ENCODE results near the gene NRGN.

DNA sequence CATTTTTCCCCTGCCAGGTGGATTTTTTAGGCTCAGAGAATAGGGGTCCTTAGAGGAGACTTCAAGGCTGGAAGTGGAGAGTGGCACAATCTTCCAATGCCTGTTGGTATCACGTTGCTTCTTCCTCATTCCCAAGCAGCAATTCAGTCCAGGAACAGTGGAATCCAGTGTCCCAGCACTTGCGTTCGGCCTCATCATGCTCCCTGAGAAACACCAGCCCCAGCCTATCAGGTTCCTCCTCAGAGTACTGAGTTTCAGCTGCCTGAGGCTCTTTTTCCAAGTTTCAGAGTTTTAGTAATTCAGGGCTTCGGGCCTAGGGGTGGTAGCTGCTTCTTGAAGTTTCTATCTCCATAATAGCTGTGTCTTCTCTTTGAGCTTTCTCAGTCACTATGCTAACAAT is 31.9 kb upstream of the NRGN start:
- TF ChIP-seq, protein P1, sequence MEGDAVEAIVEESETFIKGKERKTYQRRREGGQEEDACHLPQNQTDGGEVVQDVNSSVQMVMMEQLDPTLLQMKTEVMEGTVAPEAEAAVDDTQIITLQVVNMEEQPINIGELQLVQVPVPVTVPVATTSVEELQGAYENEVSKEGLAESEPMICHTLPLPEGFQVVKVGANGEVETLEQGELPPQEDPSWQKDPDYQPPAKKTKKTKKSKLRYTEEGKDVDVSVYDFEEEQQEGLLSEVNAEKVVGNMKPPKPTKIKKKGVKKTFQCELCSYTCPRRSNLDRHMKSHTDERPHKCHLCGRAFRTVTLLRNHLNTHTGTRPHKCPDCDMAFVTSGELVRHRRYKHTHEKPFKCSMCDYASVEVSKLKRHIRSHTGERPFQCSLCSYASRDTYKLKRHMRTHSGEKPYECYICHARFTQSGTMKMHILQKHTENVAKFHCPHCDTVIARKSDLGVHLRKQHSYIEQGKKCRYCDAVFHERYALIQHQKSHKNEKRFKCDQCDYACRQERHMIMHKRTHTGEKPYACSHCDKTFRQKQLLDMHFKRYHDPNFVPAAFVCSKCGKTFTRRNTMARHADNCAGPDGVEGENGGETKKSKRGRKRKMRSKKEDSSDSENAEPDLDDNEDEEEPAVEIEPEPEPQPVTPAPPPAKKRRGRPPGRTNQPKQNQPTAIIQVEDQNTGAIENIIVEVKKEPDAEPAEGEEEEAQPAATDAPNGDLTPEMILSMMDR (IDR thresholded peaks at IDR 0.05) = no peak
- TF ChIP-seq TCF7 (CRISPR knock-in tag; IDR thresholded peaks at IDR 0.05; ENCODE audit: low read depth) (no peak), ZNF121 (CRISPR knock-in tag; IDR thresholded peaks at IDR 0.05) (no peak), FOXP1 (CRISPR knock-in tag; IDR thresholded peaks at IDR 0.05; ENCODE audit: borderline replicate concordance) (no peak), ZBTB21 (CRISPR knock-in tag; IDR thresholded peaks at IDR 0.05; ENCODE audit: borderline replicate concordance) (no peak), CREB1 (CRISPR knock-in tag; IDR thresholded peaks at IDR 0.05) (no peak), CREM (CRISPR knock-in tag; IDR thresholded peaks at IDR 0.05) (no peak), ESRRA (CRISPR knock-in tag; IDR thresholded peaks at IDR 0.05; ENCODE audit: borderline replicate concordance) (no peak), NR3C1 (CRISPR knock-in tag; conservative IDR thresholded peaks at IDR 0.05; ENCODE audit: low read depth) (no peak), CBFB (CRISPR knock-in tag; IDR thresholded peaks at IDR 0.05; ENCODE audit: low read depth) (no peak)
- TF ChIP-seq, protein P2, sequence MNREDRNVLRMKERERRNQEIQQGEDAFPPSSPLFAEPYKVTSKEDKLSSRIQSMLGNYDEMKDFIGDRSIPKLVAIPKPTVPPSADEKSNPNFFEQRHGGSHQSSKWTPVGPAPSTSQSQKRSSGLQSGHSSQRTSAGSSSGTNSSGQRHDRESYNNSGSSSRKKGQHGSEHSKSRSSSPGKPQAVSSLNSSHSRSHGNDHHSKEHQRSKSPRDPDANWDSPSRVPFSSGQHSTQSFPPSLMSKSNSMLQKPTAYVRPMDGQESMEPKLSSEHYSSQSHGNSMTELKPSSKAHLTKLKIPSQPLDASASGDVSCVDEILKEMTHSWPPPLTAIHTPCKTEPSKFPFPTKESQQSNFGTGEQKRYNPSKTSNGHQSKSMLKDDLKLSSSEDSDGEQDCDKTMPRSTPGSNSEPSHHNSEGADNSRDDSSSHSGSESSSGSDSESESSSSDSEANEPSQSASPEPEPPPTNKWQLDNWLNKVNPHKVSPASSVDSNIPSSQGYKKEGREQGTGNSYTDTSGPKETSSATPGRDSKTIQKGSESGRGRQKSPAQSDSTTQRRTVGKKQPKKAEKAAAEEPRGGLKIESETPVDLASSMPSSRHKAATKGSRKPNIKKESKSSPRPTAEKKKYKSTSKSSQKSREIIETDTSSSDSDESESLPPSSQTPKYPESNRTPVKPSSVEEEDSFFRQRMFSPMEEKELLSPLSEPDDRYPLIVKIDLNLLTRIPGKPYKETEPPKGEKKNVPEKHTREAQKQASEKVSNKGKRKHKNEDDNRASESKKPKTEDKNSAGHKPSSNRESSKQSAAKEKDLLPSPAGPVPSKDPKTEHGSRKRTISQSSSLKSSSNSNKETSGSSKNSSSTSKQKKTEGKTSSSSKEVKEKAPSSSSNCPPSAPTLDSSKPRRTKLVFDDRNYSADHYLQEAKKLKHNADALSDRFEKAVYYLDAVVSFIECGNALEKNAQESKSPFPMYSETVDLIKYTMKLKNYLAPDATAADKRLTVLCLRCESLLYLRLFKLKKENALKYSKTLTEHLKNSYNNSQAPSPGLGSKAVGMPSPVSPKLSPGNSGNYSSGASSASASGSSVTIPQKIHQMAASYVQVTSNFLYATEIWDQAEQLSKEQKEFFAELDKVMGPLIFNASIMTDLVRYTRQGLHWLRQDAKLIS (CRISPR knock-in tag; IDR thresholded peaks at IDR 0.05; ENCODE audit: borderline replicate concordance) = no peak
- TF ChIP-seq, protein P3, sequence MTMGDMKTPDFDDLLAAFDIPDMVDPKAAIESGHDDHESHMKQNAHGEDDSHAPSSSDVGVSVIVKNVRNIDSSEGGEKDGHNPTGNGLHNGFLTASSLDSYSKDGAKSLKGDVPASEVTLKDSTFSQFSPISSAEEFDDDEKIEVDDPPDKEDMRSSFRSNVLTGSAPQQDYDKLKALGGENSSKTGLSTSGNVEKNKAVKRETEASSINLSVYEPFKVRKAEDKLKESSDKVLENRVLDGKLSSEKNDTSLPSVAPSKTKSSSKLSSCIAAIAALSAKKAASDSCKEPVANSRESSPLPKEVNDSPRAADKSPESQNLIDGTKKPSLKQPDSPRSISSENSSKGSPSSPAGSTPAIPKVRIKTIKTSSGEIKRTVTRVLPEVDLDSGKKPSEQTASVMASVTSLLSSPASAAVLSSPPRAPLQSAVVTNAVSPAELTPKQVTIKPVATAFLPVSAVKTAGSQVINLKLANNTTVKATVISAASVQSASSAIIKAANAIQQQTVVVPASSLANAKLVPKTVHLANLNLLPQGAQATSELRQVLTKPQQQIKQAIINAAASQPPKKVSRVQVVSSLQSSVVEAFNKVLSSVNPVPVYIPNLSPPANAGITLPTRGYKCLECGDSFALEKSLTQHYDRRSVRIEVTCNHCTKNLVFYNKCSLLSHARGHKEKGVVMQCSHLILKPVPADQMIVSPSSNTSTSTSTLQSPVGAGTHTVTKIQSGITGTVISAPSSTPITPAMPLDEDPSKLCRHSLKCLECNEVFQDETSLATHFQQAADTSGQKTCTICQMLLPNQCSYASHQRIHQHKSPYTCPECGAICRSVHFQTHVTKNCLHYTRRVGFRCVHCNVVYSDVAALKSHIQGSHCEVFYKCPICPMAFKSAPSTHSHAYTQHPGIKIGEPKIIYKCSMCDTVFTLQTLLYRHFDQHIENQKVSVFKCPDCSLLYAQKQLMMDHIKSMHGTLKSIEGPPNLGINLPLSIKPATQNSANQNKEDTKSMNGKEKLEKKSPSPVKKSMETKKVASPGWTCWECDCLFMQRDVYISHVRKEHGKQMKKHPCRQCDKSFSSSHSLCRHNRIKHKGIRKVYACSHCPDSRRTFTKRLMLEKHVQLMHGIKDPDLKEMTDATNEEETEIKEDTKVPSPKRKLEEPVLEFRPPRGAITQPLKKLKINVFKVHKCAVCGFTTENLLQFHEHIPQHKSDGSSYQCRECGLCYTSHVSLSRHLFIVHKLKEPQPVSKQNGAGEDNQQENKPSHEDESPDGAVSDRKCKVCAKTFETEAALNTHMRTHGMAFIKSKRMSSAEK (CRISPR knock-in tag; IDR thresholded peaks at IDR 0.05; ENCODE audit: borderline replicate concordance) = no peak
- TF ChIP-seq, protein P4, sequence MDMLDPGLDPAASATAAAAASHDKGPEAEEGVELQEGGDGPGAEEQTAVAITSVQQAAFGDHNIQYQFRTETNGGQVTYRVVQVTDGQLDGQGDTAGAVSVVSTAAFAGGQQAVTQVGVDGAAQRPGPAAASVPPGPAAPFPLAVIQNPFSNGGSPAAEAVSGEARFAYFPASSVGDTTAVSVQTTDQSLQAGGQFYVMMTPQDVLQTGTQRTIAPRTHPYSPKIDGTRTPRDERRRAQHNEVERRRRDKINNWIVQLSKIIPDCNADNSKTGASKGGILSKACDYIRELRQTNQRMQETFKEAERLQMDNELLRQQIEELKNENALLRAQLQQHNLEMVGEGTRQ (CRISPR knock-in tag; IDR thresholded peaks at IDR 0.05) = no peak
- TF ChIP-seq, protein P5, sequence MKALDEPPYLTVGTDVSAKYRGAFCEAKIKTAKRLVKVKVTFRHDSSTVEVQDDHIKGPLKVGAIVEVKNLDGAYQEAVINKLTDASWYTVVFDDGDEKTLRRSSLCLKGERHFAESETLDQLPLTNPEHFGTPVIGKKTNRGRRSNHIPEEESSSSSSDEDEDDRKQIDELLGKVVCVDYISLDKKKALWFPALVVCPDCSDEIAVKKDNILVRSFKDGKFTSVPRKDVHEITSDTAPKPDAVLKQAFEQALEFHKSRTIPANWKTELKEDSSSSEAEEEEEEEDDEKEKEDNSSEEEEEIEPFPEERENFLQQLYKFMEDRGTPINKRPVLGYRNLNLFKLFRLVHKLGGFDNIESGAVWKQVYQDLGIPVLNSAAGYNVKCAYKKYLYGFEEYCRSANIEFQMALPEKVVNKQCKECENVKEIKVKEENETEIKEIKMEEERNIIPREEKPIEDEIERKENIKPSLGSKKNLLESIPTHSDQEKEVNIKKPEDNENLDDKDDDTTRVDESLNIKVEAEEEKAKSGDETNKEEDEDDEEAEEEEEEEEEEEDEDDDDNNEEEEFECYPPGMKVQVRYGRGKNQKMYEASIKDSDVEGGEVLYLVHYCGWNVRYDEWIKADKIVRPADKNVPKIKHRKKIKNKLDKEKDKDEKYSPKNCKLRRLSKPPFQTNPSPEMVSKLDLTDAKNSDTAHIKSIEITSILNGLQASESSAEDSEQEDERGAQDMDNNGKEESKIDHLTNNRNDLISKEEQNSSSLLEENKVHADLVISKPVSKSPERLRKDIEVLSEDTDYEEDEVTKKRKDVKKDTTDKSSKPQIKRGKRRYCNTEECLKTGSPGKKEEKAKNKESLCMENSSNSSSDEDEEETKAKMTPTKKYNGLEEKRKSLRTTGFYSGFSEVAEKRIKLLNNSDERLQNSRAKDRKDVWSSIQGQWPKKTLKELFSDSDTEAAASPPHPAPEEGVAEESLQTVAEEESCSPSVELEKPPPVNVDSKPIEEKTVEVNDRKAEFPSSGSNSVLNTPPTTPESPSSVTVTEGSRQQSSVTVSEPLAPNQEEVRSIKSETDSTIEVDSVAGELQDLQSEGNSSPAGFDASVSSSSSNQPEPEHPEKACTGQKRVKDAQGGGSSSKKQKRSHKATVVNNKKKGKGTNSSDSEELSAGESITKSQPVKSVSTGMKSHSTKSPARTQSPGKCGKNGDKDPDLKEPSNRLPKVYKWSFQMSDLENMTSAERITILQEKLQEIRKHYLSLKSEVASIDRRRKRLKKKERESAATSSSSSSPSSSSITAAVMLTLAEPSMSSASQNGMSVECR (CRISPR knock-in tag; IDR thresholded peaks at IDR 0.05; ENCODE audit: borderline replicate concordance) = no peak
